ENCODE data around the gene RIMBP3B. TPM values are rescaled to one million over a fixed set of nuclear protein-coding genes. Genes with fewer than 3 reads are reported as not detected.
A peak's percentile ranks its signal among the peaks of the same experiment; 100 is the strongest.
"Not testable (repeated sequence)": the region's sequence is repeated elsewhere in the genome, so short reads cannot be mapped to it uniquely, and the experiment has no call there.

Gene RIMBP3B
- total RNA-seq, 1 donor, result 0.09 TPM

DNA sequence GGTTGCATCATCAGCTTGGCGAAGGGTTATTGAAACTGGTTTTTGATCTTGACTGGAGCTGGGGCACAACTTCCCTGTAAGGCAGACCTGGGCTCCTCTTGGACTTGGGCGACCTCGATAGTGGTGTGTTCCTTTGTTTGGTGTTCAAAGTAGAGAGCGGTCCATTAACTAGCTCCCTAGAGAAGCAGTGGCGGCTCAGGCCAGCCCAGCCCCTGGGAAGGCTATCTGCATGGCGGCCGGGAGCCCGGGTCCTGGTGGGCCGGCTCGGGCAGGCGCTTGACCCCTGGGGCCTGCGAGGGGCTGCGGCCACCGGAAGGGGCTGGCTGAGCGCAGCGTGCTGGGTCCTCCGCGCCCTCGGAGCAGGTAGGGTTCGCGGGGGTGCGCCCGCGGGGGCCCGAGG, 32.8 kb downstream of the RIMBP3B start:
- not testable (repeated sequence) for DNase-seq (ENCODE audit: low read depth); H3K4me3 ChIP-seq (ENCODE audit: low read depth, low read length)

DNA sequence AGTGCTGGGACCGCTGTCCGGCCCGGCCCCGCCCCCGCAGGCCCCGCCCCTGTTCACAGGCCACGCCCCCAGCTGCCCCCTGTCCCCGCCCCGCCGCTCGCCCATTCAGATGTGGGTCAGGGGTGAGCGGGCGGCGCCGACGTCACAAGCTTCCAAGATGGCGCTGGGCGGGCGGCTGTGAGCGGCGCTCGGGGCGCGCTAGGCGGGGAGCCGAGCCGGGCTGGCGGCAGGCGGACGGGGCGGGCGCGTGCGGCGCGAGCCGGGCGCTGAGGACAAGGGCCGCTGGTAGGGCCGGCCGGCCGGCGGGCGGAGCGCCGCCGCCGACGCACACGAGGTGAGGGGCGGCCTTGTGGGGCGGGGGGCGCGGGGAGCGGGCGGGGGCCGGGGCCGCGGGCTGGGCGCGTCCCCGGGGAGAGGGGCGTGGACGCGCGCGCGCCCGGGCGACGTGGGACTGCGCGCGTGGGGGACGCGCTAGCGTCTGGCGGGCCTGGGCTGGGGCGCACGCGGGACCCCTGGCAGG, 33.7 kb downstream of the RIMBP3B start, which contains the start of gene HIC2:
HIC2 (plus strand) TSS at position 145 of the 520 bp plus-strand sequence. CDS start 25,461 bp downstream, outside the sequence.
- DNase-seq (ENCODE audit: low read depth), result not testable (repeated sequence)
- H3K4me3 ChIP-seq (ENCODE audit: low read depth, low read length), result peak within 1 kb of the TSS; percentile 62

DNA sequence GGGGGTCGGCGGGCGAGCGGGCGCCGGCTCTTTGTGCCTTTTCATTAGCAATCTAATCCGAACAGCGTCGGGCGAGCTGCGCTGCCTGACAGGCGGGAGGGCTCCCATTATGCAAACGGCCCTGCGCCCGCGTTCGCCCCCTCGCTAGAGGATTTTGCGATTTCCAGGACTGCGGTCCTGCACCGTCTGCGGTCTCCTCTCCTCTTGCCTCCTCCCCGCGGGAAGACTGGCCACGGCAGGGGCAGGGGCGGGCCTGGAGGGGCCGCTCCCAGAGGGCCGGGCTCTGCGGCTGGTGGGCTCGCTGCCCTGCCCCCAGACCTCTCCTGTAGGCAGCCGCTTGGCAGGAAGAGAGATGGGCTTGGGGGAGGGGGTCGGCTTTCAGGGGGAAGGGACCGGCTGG, 34.3 kb downstream of the RIMBP3B start:
- DNase-seq (ENCODE audit: low read depth), result not testable (repeated sequence)
- peak overlapping the region; percentile 62 for H3K4me3 ChIP-seq (ENCODE audit: low read depth, low read length)

DNA sequence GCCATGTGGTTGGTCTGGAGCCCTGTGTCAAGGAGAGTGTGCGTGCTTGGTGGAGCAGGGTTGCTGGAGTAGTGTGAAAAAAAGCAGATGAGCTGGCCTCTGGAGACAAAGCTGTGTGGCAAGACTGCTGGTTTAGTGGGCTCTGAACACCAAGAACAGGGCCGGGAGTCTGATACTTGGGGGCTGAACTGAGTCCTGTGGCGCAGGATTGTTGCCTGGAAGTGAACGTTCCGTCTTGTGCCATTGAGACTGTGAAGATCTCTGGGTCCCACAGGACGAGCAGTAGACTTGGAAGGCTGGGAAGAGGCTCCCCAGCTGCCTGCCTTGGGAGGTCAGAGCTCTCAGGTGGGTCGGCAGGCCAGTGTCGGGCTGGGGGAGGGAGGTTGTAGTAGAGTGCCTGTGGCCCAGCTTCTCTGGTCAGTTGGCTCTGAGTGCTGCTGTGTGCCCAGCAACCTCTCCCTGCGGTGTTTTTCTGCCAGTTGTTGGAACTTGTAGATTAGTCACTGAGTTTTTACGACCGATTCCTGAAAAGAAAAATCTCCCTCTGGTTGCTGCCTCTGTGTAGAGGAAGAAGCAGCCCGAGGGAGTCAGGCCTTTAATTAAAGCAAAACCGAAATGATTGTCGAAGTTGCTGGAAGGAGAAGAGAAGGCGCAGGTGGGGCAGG, 35.6 kb downstream of the RIMBP3B start:
- H3K4me3 ChIP-seq (ENCODE audit: low read depth, low read length), result peak overlapping the region; percentile 28

DNA sequence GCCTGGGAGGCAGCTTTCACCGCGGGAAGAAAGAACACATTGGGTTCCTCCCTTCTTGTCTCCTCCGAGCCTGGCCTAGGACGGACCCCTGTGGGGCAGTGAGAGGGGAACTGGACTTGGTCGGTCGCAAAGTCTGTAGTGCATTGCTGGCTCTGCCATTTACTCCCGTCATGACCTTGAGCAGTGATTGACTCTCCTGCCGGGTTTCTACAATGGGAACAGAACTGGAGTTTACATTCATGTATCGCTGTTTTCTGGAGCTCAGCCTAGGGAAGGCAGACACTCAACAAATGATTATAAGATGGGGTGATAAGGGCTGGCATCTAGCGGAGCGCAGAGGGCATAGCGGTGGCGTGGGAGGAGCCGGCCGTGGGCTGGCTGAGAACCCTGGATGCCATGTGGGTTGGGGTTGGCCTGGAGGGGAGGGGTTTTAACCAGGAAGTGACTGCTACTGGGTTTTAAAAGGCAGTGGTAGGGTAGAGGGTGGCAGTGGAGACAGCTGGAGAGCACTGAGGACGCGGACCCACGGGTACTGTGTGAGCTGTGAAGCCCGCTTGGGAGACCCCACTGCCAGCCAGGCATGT, 36.7 kb downstream of the RIMBP3B start:
- not testable (repeated sequence) for DNase-seq (ENCODE audit: low read depth)

More for the DNA sequence above, 35.6 kb downstream of the RIMBP3B start:
- not testable (repeated sequence) for DNase-seq (ENCODE audit: low read depth)

DNA sequence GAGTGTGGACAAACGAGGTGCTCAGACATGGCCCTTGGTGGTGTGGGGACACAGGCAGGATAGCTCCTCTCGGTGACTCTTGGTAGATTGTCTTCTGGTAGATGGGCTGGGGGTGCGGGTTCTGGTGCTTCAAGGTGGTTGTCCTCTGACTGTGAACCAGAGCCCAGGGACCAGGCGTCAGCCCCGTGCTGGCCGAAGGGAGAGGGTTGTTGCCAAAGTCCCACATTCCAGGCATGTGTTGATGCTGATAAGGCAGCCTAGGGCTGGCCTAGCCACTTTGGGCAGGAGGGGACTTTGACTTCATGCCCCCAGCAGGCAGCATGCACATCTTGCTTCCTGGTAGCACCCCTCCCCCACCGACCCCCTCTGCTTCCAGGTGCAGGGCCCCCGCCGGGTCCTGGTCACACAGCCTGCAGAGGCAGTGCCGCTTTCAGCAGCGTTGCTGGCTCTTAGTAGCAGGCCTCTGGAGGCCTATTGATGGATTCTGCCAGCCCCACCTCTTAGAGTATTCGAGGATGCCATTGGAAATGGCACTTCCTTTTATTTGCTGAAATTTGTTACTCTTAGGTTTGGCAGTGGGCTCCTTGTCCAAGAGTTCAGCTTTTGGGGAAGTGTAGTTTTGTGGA, 40.6 kb downstream of the RIMBP3B start:
- not testable (repeated sequence) for H3K4me3 ChIP-seq (ENCODE audit: low read depth, low read length); DNase-seq (ENCODE audit: low read depth)

More for the DNA sequence above, 36.7 kb downstream of the RIMBP3B start:
- not testable (repeated sequence) for H3K4me3 ChIP-seq (ENCODE audit: low read depth, low read length)

DNA sequence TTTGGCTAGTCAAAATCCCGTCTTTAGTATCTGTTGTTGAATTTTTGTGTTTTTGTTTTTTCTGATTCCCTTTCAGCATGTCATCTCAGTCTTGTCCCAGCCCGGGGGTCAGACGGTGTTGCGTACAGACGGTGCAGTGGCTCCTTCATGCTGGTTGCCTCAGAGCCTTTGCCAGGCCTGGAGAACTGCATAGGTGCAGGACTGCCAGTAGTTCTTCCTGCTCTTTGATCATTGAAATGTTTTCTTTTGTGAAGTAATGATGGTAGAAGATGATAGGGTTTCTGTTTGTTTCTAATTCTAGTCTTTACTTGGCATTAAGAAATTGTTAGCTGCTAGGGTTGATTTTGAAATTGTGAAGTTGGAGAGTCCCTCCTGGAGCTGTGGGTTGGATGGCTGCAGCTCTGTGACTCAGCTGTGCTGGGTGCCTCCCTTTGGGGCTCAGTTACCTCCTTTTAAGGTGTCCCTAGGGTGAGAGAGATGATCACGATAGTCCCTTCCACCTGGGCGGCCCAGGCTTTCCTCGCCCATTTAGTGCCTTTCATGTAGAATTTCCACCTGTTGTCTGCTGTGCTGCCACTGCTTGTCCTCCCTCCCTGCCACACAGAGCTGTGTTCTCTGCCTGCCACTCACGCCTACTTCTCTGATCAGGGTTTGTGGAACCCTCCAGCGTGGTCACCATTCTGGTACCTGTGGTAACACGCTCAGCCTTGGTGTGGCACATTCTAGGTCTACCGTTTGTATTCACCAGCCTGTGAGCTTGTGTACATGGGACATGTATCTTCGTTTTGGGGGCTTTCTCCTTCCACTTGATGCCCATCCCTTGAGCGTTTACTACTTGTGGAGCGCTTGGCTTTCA, 51.1 kb downstream of the RIMBP3B start:
- DNase-seq (ENCODE audit: low read depth); H3K4me3 ChIP-seq (ENCODE audit: low read depth, low read length): not testable (repeated sequence)

DNA sequence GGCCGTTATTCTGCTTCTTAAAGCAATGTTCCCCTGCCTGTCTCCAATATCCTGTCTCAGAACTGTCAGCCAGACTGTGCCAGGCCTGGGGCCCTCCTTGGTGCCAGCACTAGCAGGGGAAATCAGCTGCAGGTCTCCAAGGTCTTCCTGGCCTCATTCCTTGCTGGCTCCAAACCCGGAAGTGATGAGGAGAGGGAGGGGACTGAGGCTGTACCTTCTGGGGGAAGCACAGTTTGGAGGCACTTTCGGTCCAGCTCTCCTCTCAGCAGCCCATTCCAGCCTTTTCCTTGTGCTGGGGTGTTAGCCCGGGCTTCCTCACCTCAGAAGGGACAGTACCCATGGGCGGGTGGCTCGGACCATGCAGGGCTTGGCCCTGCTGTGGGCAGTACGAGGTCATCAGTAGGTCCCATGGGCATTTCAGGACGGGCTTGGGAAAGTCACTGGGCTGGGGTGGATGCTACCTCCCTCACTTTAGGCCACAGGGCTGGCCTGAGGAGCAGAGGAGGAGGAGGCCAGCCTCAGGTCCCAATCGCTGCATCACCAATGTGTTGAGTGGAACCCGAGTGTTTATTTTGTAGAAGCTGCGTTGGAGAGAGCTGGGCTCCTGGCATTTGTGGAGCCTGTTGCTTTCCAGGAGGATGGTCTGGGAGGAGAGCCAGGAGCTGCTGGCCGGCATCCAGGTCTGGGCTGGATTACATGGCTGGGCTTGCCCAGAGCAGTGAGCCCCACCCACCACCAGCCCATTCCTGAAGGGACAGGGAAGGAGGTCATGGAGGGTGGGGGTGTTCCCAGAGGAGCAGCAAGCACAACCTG, 52.7 kb downstream of the RIMBP3B start:
- not testable (repeated sequence) for H3K4me3 ChIP-seq (ENCODE audit: low read depth, low read length); DNase-seq (ENCODE audit: low read depth)

DNA sequence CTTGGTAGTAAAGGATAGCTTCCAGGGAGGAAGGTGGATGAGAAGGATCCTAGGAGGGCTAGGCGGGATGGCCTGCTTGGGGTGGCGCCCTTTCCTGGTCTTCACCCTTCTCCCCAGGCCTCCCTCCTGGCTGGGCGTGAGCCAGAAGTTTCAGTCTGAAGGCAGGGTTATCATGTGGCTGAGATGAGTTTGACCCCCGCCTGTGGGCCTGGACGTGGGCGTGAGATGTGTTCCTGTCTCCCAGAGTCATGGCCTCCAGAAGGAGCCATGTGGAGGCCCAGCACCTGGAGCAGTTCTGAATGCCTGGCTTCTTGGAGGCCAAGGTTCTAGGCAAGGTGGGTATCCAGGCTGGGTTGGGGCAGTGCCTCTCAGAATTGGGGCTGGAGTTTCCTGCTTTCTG, 54.5 kb downstream of the RIMBP3B start:
- DNase-seq (ENCODE audit: low read depth), result not testable (repeated sequence)

More for the DNA sequence above, 54.5 kb downstream of the RIMBP3B start:
- H3K4me3 ChIP-seq (ENCODE audit: low read depth, low read length), result not testable (repeated sequence)

Small RNAs within 50 kb of the gene (small RNA-seq; reads per million reads assigned to genes)
- gene RF00492, result not detected
- not detected for gene RN7SKP63

Other genes with a start within 250 kb of the RIMBP3B start
- 2.0 and 3.3 TPM in 2 replicates for gene HIC2, start 33.6 kb downstream of the RIMBP3B start, total RNA-seq (ENCODE audit: low replicate concordance)
- gene TMEM191C, start 83.6 kb downstream of the RIMBP3B start, total RNA-seq (ENCODE audit: low replicate concordance), result 0.08 and 0.45 TPM in 2 replicates
- gene RIMBP3C, start 167.7 kb downstream of the RIMBP3B start, total RNA-seq (ENCODE audit: low replicate concordance), result 0.49 and 0.63 TPM in 2 replicates
- gene UBE2L3, start 184.0 kb downstream of the RIMBP3B start, total RNA-seq (ENCODE audit: low replicate concordance), result 39.0 and 59.7 TPM in 2 replicates
- gene YDJC, start 246.3 kb downstream of the RIMBP3B start, total RNA-seq (ENCODE audit: low replicate concordance), result 14.6 and 25.2 TPM in 2 replicates
- gene CCDC116, start 249.0 kb downstream of the RIMBP3B start, total RNA-seq (ENCODE audit: low replicate concordance), result 0.18 and 0.25 TPM in 2 replicates

Measured in fibroblast of the aortic adventitia (primary cell).